ENCODE measurements around the gene KLHL4.

DNA sequence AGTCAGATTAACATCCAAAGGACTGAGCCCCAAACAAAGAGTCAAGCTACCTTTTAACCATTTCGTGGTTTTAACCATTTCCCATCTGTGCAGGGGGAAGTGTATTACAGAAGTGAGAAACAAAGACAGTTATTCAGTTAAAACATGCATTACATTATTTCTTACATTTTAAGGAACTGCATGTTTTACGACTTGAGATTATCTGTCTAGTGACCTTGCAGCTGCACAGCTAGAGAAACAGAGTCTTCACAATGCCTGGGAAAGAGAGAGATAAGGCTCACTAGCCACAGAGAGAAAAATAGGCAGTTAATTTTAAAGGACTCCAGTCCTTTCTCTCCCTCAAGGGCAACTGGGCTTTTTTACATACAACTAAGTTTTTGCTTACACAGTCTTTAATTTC lies 48.7 kb upstream of the KLHL4 start:
- TF ChIP-seq, protein P1, sequence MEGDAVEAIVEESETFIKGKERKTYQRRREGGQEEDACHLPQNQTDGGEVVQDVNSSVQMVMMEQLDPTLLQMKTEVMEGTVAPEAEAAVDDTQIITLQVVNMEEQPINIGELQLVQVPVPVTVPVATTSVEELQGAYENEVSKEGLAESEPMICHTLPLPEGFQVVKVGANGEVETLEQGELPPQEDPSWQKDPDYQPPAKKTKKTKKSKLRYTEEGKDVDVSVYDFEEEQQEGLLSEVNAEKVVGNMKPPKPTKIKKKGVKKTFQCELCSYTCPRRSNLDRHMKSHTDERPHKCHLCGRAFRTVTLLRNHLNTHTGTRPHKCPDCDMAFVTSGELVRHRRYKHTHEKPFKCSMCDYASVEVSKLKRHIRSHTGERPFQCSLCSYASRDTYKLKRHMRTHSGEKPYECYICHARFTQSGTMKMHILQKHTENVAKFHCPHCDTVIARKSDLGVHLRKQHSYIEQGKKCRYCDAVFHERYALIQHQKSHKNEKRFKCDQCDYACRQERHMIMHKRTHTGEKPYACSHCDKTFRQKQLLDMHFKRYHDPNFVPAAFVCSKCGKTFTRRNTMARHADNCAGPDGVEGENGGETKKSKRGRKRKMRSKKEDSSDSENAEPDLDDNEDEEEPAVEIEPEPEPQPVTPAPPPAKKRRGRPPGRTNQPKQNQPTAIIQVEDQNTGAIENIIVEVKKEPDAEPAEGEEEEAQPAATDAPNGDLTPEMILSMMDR (conservative IDR thresholded peaks at IDR 0.05 in 1 of 2, IDR thresholded peaks at IDR 0.05 in 1 of 2; ENCODE audit: low read depth in 1 of 2, low read length in 2 of 2) = no peak
- no peak for TF ChIP-seq EZH2 (IDR thresholded peaks at IDR 0.05; ENCODE audit: low read length, missing control alignments)
